Mesenteric fat pad (tissue), 1 donor: Measurements from ENCODE around the gene CHEK2. TPM values are rescaled to one million over a fixed set of nuclear protein-coding genes. Genes with fewer than 3 reads are reported as not detected.

Experiments used
- total RNA-seq: library from RNA; stranded (reverse); fragmentation: NEBNext Ultra II Directional; extraction: Animal tissue kit (Norgen Biotek cat#: 25700); gene quantifications from one replicate; pipeline ENCODE4 v1.2.1, GENCODE V29; 2021
- donor health status: DM: yes; HTN: yes; CAD: no.

The CHEK2 gene
- total RNA-seq, 1 donor from 2014 or later: 5.3 TPM

Other genes with a start within 250 kb of the CHEK2 start
- gene TTC28, start 62.0 kb downstream of the CHEK2 start, total RNA-seq: 34.1 TPM
- gene HSCB, start 219 bp upstream of the CHEK2 start, total RNA-seq: 11.9 TPM
- 23.1 TPM for gene CCDC117, start 30.9 kb upstream of the CHEK2 start, total RNA-seq
- gene XBP1, start 58.7 kb upstream of the CHEK2 start, total RNA-seq: 180 TPM
- gene ZNRF3, start 141.8 kb upstream of the CHEK2 start, total RNA-seq: 12.1 TPM